DMS114 treated with DMSO at 0.1 percent for 48 hours (cell line): ENCODE results near the gene HPCAL1.

Source experiments
- DNase-seq: peaks from one replicate; lab custom pipeline; 2025; ENCODE audit not compliant: unreplicated experiment; lab: John Stamatoyannopoulos, UW

The HPCAL1 gene

DNA sequence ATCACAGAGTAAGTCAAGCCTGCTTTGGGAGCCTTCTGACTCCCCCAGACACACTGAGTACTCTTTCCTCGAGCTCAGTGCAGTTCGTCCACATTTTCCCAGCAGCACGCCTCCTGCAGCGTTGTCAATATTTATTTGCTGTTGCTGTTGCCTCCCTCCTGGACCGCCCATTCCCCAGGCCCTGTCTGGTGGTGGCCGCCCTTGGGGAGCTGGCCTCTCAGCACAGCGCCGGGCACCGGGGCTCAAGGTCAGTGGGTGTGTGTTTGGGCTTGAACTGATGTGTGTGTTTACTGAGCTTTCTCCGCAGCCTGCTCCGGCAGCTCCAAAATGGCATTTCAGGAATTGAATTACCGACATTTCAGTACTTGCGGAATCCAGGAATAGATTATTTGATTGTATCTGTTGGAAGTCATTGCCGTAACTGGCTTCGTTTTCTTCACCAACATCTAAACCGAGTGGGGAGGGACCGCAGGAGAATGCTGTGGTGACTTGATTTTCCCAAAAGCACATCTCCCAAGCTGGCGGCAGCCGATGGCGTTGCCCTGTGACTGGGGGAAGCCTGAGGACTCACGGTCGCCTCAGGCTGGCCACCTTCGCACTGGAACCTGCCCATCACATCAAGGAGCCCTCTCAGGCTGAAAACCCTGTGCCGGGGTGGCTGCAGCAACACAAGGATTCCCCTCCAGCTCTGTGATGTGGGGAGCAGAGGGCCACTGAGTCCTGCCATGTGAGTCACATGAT is 66.0 kb downstream of the HPCAL1 start:
- no peak for DNase-seq

DNA sequence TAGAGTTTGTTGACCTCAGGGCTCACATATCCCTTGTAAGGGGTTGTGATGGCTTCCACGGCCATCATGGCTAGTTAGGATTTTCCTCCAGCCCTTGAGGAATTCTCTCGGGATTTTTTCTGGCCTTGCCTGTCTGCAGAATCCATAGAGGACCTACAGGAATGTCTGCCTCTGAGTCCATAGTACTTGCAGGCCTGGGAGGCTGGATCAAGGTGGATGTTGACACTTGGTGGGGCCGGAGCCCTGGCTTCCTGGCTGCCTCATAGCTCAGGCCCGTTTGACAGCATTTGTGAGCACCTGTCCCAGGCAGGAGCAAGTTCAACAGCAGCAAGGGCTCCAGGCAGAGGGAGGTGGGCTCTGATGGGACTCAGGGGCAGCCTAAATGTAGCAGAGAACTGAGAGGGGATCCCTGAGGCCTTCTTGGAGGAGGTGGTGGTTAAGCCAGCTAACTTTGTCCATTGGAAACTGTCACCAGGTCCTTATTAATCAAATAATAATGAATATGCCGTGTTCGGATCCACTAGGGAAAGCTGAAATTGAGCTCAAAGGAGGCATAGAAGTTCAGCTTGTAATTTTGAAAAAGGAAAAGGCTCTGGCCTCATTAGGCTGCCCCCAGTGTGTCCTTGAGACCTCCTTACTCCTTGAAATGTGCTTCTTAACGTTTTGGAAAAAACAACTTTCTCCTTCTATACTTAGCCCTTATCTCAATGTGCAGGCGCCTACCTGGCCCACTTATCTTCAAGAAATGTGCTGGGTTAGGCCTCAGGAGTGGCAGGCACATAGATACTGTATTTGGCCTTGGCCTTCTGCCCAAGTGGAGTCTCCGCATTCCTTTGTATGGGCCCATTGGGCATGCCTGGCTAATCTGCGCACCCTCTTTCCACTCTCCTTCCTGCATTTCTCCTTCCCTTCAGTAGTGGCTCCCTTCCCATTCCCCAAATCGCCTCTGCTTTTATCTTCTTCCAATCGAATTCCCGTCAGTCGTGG is 66.9 kb downstream of the HPCAL1 start:
- DNase-seq: no peak

DNA sequence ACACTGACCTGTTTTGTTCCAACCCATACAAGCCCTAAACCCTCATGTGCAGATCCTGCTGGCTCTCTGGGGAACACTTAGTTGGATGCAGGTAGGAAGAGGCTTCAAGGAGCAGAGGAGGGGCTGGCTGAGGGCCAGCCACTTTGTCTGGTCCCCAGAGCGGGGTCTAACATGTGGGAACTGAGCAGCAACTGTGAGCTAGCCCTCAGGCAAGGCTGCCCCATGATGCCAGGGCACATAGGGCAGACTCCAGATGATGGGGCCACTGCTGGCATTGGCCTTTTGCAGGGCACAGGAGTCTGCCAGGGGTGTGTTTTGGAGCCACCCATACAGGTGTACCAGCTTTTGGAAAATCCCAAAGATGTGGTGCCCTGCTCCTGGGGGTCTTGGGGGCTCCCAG is 67.7 kb downstream of the HPCAL1 start:
- no peak for DNase-seq

DNA sequence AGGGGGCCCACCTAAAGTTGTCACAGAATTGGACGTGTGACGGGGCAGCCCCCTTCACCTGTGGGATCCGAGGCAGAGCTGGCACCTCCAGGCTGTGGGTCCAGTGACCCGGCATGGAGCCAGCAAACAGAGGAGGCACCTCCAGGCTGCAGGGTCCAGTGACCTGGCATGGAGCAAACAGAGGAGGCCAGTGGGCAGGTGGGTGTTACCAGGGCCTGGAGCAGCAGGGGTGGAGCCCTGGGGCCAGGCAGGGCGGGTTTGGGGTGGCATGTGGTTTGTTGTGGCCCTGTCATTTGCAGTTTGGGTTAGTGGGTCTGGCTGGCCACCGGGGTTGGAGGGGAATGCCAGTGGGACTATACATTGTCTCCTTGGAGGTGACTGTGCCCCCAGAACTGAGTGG is 68.2 kb downstream of the HPCAL1 start:
- DNase-seq: no peak

DNA sequence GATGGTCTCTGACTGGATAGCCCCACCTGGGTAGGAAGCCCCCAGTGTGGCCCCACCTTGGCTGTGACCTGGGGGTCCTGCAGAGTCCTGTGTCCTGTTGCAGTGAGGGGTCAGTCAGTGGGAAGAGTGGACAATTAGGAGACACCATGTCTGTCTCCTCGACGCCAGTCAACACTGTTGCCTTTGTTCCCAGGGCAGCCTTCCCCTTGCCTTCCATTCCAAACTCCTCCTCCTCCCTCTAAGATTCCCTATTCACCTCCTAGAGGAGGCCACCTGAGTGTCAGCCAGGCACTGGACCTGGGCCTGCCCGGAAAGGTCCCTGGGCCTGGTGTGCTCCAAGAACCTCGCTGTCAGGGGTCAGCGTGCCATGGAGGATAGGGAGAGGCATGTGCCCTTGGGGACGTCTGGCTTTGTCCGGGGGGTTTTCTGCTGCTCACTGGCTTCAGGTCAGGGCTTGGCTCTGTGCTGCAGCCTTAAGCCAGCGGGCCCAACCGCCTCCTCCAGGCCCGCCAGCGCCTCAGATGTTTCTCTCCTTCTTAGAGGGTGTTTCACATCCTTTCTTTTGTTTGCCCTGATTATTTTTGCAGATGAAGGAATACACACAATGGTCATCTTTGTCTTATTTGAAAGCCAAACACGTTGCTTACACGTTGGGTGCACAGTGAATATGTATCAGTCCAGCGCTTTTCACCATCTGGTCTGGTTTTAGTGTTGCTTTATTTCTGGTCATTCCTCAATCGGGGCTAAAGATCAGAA is 68.9 kb downstream of the HPCAL1 start:
- no peak for DNase-seq

DNA sequence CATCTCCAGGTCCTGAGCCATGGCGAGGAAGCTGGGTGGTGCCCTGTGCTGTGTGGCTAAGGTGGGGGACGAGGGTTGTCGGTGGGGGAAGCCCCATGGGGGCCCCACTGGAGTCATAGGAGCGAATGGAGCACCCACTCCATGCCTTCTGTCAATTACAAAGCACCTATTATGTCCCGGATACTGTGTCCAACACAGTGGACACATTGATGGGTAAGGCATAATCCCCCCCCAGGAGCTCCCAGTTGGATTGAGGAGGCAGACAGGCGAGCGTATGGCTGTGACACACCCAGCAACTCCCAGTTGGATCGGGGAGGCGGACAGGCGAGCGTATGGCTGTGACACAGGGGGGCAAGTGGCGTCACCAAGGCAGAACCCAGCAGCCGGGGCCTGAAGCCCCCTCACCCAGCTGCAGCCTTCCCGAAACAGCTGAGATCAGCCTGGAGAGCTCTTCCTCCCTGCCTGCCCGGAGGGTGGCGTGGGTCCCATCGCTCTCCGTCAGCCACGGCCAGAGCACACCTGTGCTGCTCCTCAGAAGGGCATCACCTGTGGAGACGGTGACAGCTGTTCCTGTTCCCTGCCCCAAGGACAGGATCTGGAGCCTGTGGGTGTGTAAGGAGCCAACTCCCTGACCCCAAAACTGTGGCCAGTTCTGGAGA is 69.6 kb downstream of the HPCAL1 start:
- DNase-seq: no peak

DNA sequence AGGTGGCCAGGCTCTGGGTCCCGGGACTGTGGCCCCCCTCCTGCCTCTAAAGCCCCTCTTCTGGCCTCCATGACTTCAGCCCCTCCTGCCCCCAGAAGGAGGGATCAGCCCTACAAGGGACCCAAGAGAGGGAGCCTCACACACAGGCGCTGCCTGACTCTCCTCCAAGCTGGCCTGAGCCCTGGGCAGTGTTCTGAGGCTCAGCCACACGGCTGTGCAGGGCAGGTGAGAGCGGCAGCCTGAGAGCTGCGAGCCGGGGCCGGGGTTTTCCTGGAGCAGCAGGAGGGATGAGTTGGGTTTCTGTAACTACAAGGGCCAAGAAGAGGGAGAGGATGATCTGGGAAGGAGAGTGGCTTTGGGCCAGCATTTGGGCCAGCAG is 70.1 kb downstream of the HPCAL1 start:
- DNase-seq: no peak

DNA sequence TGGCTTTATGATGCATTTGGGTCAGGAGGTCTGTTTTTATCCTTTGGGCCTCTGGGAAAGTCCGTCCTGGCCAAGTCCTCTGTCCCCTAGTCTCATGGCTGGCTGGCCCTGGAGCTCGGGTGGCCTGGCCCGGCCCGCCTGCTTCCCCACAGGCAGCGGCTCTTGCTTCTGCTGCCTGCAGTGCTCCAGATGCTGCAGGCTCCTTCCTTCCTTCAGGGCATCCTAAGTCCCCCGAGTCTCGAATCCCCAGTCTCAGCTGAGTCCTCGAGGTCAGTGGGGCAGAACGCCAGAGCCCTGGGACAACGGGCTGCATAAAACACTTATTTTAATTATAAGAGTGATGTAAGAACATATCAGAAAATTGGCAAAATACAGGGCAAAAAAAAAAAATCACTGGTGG is 71.2 kb downstream of the HPCAL1 start:
- no peak for DNase-seq

DNA sequence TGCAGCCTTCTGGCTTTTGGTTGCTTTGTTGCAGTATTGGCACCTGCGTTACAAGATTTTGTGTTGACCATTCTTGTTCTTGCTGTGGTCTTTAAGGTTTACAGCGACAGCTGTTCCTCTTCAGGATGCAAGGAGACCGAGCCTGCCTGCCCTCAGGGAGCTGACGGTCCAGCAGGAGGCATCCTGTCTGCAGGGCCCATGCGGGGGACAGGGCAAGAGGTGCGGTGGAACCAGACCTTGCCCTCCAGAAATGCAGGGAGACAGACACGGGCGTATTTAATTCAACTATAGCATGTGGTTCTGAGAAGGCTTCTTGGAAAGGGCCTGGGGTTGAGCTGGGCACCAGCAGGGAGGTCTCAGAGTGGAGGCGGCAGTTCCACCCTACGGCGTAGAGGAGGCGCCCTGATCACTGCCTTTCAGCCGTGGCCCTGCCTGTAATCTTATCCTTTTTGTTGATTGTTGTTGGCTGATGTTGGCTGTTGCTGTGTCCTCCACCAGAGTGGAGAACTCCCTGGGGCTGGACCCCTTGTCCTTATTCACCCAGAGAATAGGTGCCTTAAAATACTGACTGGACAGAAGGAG is 71.7 kb downstream of the HPCAL1 start:
- no peak for DNase-seq

DNA sequence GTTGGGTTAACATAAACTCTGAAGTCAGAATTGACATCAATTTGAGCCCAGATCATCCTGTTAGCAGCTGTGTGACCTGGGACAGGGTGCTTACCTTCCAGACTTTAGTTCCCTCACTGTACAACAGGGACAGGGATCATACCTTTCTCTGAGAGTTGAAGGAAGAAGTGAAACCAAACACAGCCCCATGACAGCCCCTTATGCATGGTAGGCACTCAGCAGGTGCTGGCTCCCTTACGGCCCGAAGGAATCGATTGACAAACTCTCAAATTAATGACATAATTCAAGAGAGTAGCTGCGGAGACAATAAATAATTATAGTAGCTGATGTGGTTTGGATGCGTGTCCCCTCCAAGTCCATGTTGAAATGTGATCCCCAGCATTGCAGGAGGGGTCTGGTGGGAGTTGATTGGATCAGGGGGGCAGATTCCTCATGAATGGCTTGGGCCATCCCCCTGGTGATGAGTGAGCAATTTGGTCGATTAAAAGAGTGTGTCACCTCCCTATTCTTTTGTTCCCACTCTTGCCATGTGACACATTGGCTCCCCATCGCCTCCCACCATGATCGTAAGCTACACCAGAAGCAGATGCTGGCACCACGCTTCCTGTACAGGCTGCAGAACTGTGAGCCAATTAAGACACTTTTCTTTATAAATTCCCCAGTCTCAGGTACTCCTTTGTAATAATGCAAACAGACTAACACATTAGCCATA is 73.0 kb downstream of the HPCAL1 start:
- DNase-seq: no peak

DNA sequence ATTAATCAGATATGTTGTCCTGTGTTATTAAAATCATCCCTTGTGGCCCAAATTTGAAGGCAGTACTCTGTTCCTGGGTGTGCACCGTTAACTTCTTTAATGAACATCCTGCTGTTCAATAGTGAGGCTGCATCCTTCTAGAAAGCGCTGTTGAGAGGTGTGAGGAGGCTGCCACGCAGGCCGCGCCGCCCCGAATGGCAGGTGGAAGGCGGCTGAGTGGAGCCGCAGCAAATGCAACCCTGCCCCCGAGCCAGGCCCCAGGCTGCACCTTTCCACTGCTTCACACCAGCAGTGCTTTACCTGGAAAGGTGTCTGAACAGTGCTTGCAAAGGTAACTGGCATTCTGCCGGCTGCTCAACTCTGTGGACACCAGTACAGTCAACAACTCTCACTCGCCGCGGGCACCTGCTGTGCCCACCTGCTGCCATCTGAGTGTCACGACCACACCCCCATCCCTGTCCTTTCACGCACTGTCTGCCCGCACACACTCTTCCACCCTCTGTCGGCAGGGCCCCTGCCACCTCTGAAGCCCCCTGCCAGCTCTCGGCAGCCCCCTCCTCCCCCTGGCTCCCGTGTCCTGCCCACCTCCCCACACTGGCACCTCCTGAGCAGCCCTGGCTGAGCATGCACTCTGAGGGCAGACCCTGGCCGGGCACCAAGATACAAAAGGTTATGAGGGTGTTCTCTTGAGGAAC is 74.5 kb downstream of the HPCAL1 start:
- DNase-seq: no peak

DNA sequence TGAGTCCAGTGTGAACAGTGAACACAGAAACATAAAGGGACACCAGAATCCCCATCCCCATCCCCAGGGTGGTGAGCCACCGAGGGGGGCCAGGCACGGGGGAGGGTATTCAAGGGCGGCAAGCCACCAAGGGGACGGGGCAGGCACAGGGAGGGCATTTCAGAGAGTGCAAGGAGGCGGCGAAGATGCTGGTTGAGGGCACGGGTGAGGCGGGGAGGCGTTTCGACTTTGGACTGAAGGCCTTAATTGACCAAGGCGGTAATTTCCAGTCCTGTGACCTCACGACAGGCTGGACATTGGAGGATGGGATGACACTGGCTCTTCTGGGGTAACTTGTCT is 75.0 kb downstream of the HPCAL1 start:
- DNase-seq: no peak

DNA sequence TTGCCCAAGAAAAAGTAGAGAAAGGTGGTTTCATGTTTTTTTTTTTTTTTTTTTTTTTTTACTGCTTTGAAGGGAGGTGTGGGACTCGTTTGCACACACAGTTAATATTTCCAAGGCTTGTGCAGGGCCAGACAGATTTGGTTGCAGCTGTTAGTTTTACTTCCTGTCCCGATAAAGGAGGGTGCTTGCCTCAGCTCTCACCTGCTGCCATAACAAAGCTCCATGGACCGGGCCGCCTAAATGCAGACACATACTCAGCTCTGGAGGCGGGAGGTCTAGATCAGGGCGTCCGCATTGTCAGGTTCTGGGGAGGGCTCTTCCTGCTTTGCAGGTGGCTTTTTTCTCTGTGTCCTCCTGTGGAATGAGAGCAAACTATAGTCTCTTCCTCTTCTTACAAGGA is 75.5 kb downstream of the HPCAL1 start:
- DNase-seq: no peak

DNA sequence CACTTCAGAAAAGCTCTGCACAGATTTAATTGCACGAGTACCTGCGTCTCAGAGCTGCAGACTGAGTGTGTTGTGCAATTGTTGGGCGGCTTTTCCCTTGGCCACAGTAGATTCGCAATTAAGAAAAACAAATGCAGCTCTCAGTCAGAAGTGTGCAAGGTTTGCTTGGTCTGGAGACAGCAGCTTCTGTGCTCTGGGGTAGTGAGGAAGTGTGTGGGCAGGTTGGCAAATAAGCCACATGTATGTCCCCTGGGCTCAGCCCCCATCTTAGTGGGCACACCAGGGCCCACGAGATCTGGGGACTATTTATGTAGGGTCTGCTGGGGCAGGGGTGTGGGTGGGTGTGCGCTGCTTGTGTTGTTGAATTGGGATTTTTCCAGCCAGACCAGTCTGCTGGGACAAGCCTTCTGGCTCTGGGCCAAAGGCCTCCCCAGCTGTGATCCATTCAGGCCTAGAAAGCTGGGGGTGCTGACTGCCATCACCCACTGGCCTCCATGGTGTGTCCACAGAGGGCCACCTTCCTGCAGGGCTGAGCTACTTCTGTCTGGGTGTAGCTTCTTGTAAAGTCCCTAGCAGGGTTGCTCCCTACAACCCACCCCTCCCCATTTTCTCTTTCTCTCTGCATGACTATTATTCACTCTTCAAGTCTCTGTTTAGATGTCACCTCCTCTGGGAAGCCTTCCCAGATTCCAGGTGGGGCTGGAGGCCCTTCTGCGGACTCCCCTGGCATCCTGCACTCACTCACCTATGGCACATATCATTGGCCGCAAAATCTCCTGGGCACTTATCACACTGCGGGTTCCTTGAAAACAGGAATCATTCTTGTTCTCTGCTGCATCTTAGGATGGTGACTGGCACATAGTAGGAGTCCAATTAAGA is 77.6 kb downstream of the HPCAL1 start:
- no peak for DNase-seq

DNA sequence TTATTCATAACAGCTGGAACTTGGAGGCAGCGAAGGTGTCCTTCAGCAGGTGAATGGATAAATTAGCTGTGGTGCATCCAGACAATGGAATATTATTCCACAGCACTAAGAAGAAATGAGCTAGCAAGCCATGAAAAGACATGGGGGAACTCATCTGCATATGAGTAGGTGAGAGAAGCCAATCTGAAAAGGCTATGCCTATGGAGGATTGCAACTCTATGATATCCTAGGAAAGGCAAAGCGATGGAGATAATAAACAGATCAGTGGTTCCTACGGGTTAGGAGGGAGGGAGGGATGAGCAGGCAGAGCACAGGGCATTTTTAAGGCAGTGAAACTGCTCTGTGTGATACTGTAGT is 79.3 kb downstream of the HPCAL1 start:
- DNase-seq: no peak

DNA sequence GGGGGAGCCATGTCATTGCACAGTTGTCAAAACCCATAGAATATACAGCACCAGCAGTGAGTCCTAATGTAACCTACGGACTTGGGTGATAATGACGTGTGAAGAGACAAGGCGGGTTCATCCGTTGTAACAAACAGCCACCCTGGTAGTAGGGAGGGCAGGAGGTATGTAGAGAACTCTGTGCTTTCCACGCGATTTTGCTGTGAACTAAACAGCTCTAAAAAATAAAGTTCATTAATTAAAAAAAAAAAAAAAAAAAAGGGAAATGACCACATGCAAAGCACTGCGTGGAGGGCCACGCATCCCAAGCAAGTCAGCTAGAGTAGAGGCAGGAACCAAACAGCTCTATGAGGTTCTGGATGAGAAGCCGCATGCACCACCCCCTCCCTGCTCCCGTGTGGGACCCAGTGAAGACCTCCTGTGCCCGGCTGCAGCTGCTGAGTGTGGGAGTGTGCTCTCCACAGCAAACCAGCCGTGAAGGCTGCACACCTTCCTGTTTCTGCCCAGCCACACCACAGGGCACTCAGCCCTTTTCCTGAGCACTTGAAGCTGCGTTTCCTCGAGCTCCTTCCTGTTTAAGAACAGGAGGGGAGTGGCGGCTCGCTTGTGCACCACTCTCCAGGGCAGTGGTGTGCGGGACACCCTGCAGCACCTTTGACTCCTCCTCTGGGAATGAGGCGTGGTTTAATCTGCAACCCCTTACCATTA is 79.8 kb downstream of the HPCAL1 start:
- no peak for DNase-seq

DNA sequence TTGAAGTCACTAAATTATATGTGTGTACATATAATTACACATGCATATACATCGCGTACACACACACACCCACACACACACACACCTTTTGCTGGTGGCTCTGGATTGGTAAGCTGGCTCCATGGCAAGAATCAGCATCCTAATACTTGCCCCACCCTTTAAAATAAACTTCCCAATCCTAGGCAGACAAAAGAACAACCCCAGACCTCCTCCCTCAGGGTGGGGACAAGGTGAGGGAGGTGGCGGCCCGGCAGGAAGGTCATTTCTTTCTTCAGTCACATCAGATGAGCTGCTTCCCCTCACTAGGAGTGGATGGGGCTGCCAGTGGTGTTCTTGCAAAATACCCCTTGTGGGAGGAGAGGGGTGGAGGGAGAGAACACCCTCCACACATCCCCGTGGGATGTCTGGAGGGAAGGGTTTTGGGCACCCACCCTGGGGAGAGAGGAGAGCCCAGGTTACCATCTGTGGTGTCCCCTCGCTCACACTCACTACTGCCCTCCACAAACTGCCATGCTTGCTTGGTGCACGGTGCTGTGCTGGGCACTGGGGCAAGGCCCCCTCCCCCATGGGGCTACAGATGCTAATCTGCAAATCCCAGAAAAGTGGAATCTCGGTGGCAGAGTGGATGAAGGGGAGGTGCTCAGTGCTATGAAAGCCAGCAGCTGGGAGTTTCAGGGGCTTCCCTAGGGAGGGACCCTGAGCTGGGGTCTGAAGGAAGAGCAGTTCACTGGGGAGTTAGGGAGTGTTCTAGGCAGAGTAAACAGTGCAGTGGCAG is 81.4 kb downstream of the HPCAL1 start:
- DNase-seq: no peak
